Sciatic nerve (tissue), 2 donors: ENCODE data around the gene NCKAP5. TPM values are rescaled to one million over a fixed set of nuclear protein-coding genes. Genes with fewer than 3 reads are reported as not detected.

Source experiments
- ATAC-seq: fragments of 200-7000 bp; cut with Tn5 transposase; one replicate; pipeline ENCODE4 v1.9.1; 2020; ENCODE audit warnings: mild to moderate bottlenecking, moderate library complexity
- DNase-seq: peaks from one replicate; pipeline ENCODE4 v3.0.0-alpha.2; 2020; ENCODE audit warnings: low spot score
- intact Hi-C: fragments of 100-400 bp; cut with DNase I; formaldehyde crosslinking; loops from one replicate; pipeline ENCODE4 v1.14.2; 2022
- total RNA-seq: library from RNA; stranded (reverse); fragmentation: NEBNext Ultra II Directional; extraction: Animal tissue kit (Norgen Biotek cat#: 25700); gene quantifications from one replicate; pipeline ENCODE4 v1.2.1, GENCODE V29; 2021
- donor health status: DM: no; HTN: no; CAD: no.
- donor health status: DM: no; HTN: no; CAD: no.

The NCKAP5 gene
- total RNA-seq, 1 donor from 2014 or later = 10.5 TPM

- ATAC-seq = no peak
- DNase-seq = no peak
Observed at GRCh38 chr2:132975193-132976105, 592.8 kb downstream of the NCKAP5 start.

GRCh38 chr2:132974467-132975095 lies 593.7 kb downstream of the NCKAP5 start:
- DNase-seq = no peak

More at GRCh38 chr2:132975193-132976105, 592.8 kb downstream of the NCKAP5 start:
- intact Hi-C loops = no loop called here

GRCh38 chr2:132971310-132972061 lies 596.8 kb downstream of the NCKAP5 start:
- DNase-seq = no peak
- ATAC-seq = no peak

More at GRCh38 chr2:132974467-132975095, 593.7 kb downstream of the NCKAP5 start:
- no peak for ATAC-seq
- intact Hi-C loops = no loop called here

GRCh38 chr2:132969371-132969985 lies 598.8 kb downstream of the NCKAP5 start:
- ATAC-seq (no peak), DNase-seq (no peak)
- intact Hi-C loops = no loop called here

More at GRCh38 chr2:132971310-132972061, 596.8 kb downstream of the NCKAP5 start:
- intact Hi-C loops = no loop called here

- ATAC-seq = no peak
- intact Hi-C loops = no loop called here
- DNase-seq = no peak
Observed at GRCh38 chr2:132965460-132965859, 602.8 kb downstream of the NCKAP5 start.

- ATAC-seq = no peak
- no peak for DNase-seq
- intact Hi-C loops = no loop called here
Observed at GRCh38 chr2:132963161-132963560, 605.1 kb downstream of the NCKAP5 start.

GRCh38 chr2:132958887-132959286 lies 609.4 kb downstream of the NCKAP5 start:
- intact Hi-C loops = no loop called here
- ATAC-seq (no peak), DNase-seq (no peak)

- intact Hi-C loops = no loop called here
- ATAC-seq (no peak), DNase-seq (no peak)
Observed at GRCh38 chr2:132955871-132956615, 612.2 kb downstream of the NCKAP5 start.

GRCh38 chr2:132953771-132954170 lies 614.5 kb downstream of the NCKAP5 start:
- no peak for DNase-seq
- ATAC-seq = no peak
- intact Hi-C loops = no loop called here

- intact Hi-C loops = no loop called here
- ATAC-seq (no peak), DNase-seq (no peak)
Observed at GRCh38 chr2:132951008-132951714, 617.1 kb downstream of the NCKAP5 start.

GRCh38 chr2:132949108-132949507 lies 619.2 kb downstream of the NCKAP5 start:
- DNase-seq (no peak), ATAC-seq (no peak)
- intact Hi-C loops = no loop called here

GRCh38 chr2:132948211-132948610 lies 620.1 kb downstream of the NCKAP5 start:
- intact Hi-C loops = no loop called here
- DNase-seq (no peak), ATAC-seq (no peak)

- intact Hi-C loops = no loop called here
- DNase-seq (no peak), ATAC-seq (no peak)
Observed at GRCh38 chr2:132943829-132944228, 624.4 kb downstream of the NCKAP5 start.

- intact Hi-C loops = no loop called here
- no peak for ATAC-seq
Observed at GRCh38 chr2:132941296-132942020, 626.8 kb downstream of the NCKAP5 start.

GRCh38 chr2:132937629-132938028 lies 630.6 kb downstream of the NCKAP5 start:
- intact Hi-C loops = no loop called here
- ATAC-seq = no peak

More at GRCh38 chr2:132941296-132942020, 626.8 kb downstream of the NCKAP5 start:
- no peak for DNase-seq

GRCh38 chr2:132936791-132937190 lies 631.5 kb downstream of the NCKAP5 start:
- DNase-seq (no peak), ATAC-seq (no peak)
- intact Hi-C loops = no loop called here

More at GRCh38 chr2:132937629-132938028, 630.6 kb downstream of the NCKAP5 start:
- no peak for DNase-seq

GRCh38 chr2:132936261-132936660 lies 632.0 kb downstream of the NCKAP5 start:
- DNase-seq (no peak), ATAC-seq (no peak)
- intact Hi-C loops = no loop called here
